ENCODE measurements around the gene ZIC5.

ZIC5 gene

GRCh38 chr13:99995589-99996380 lies 24.2 kb upstream of the ZIC5 start:
- H3K9me2 ChIP-seq (replicated peaks; ENCODE audit: insufficient read depth, low read length), result no peaks in the 10 kb centered on the region
- no peak overlapping the region for H2AFZ ChIP-seq (ENCODE audit: low read depth, low read length, severe bottlenecking)
- no peaks in the 10 kb centered on the region for H4K20me1 ChIP-seq (ENCODE audit: low read depth, low read length)
- no peaks in the 10 kb centered on the region for H3K36me3 ChIP-seq (ENCODE audit: low read length)
- no peak overlapping the region for H3K9ac ChIP-seq (ENCODE audit: low read length)
- no peaks in the 10 kb centered on the region for H3K27me3 ChIP-seq (ENCODE audit: low read length)
- H3K79me2 ChIP-seq (ENCODE audit: insufficient read depth, low read length), result no peaks in the 10 kb centered on the region
- no peak overlapping the region for H3K27ac ChIP-seq (ENCODE audit: low read depth, low read length)
- no peak for TF ChIP-seq EZH2phosphoT487 (conservative IDR thresholded peaks at IDR 0.05; ENCODE audit: low read length)
- TF ChIP-seq, protein P1, sequence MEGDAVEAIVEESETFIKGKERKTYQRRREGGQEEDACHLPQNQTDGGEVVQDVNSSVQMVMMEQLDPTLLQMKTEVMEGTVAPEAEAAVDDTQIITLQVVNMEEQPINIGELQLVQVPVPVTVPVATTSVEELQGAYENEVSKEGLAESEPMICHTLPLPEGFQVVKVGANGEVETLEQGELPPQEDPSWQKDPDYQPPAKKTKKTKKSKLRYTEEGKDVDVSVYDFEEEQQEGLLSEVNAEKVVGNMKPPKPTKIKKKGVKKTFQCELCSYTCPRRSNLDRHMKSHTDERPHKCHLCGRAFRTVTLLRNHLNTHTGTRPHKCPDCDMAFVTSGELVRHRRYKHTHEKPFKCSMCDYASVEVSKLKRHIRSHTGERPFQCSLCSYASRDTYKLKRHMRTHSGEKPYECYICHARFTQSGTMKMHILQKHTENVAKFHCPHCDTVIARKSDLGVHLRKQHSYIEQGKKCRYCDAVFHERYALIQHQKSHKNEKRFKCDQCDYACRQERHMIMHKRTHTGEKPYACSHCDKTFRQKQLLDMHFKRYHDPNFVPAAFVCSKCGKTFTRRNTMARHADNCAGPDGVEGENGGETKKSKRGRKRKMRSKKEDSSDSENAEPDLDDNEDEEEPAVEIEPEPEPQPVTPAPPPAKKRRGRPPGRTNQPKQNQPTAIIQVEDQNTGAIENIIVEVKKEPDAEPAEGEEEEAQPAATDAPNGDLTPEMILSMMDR (IDR thresholded peaks at IDR 0.05; ENCODE audit: insufficient read depth, low read length, poor library complexity, severe bottlenecking), result no peak
- no peaks in the 10 kb centered on the region for H3K9me3 ChIP-seq (ENCODE audit: insufficient read depth, low read length)
- no peak overlapping the region for H3K4me3 ChIP-seq (ENCODE audit: insufficient read depth, low read length, poor library complexity, severe bottlenecking)
- no peaks in the 10 kb centered on the region for H3F3A ChIP-seq (ENCODE audit: insufficient read depth)
- no peak overlapping the region for H3K4me2 ChIP-seq (ENCODE audit: low read depth, low read length, poor library complexity, severe bottlenecking)

DNA sequence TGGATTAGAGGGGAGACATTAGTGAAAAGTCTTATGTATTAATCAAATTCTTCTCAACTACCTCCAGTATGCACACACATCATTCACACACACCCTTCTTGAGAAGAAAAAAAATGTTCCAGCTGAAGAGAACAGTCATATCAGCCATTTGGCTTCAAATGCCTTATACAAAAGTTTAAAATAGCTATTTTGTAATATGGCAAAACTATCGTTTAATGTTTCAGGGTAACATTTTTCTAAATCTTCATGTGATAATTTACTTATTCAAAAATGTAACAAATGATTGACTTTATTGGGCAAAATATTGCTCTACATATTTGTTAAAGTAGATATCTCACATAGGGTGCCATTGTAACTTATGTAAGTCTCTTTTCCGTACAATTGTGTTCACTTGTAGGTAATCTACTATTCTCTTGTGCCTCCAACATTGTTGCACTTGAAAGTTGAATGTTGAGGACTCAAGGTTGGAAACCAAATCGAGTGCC lies 23.6 kb upstream of the ZIC5 start:
- Histone ChIP-seq H2AFZ (ENCODE audit: low read depth, low read length, severe bottlenecking) (no peak overlapping the region), H3K36me3 (ENCODE audit: low read length) (no peaks in the 10 kb centered on the region), H3K9me2 (replicated peaks; ENCODE audit: insufficient read depth, low read length) (no peaks in the 10 kb centered on the region), H3K9me3 (ENCODE audit: insufficient read depth, low read length) (no peaks in the 10 kb centered on the region), H3K27me3 (ENCODE audit: low read length) (no peaks in the 10 kb centered on the region), H3K27ac (ENCODE audit: low read depth, low read length) (no peak overlapping the region), H3K4me2 (ENCODE audit: low read depth, low read length, poor library complexity, severe bottlenecking) (no peak overlapping the region), H3F3A (ENCODE audit: insufficient read depth) (no peaks in the 10 kb centered on the region), H3K4me3 (ENCODE audit: insufficient read depth, low read length, poor library complexity, severe bottlenecking) (no peak overlapping the region), H3K9ac (ENCODE audit: low read length) (no peak overlapping the region), H3K79me2 (ENCODE audit: insufficient read depth, low read length) (no peaks in the 10 kb centered on the region), H4K20me1 (ENCODE audit: low read depth, low read length) (no peaks in the 10 kb centered on the region)
- TF ChIP-seq, protein P1 (IDR thresholded peaks at IDR 0.05; ENCODE audit: insufficient read depth, low read length, poor library complexity, severe bottlenecking), result no peak
- no peak for TF ChIP-seq EZH2phosphoT487 (conservative IDR thresholded peaks at IDR 0.05; ENCODE audit: low read length)

GRCh38 chr13:99994638-99995020 lies 23.1 kb upstream of the ZIC5 start:
- H3K79me2 ChIP-seq (ENCODE audit: insufficient read depth, low read length), result no peaks in the 10 kb centered on the region
- H3K9me2 ChIP-seq (replicated peaks; ENCODE audit: insufficient read depth, low read length), result no peaks in the 10 kb centered on the region
- H4K20me1 ChIP-seq (ENCODE audit: low read depth, low read length), result no peaks in the 10 kb centered on the region
- TF ChIP-seq, protein P1 (IDR thresholded peaks at IDR 0.05; ENCODE audit: insufficient read depth, low read length, poor library complexity, severe bottlenecking), result no peak
- no peak for TF ChIP-seq EZH2phosphoT487 (conservative IDR thresholded peaks at IDR 0.05; ENCODE audit: low read length)
- no peaks in the 10 kb centered on the region for H3K36me3 ChIP-seq (ENCODE audit: low read length)
- H3K9me3 ChIP-seq (ENCODE audit: insufficient read depth, low read length), result no peaks in the 10 kb centered on the region
- H3K27me3 ChIP-seq (ENCODE audit: low read length), result no peaks in the 10 kb centered on the region
- H3K9ac ChIP-seq (ENCODE audit: low read length), result no peak overlapping the region
- H3F3A ChIP-seq (ENCODE audit: insufficient read depth), result no peaks in the 10 kb centered on the region
- H3K4me2 ChIP-seq (ENCODE audit: low read depth, low read length, poor library complexity, severe bottlenecking), result no peak overlapping the region
- H2AFZ ChIP-seq (ENCODE audit: low read depth, low read length, severe bottlenecking), result no peak overlapping the region
- H3K4me3 ChIP-seq (ENCODE audit: insufficient read depth, low read length, poor library complexity, severe bottlenecking), result no peak overlapping the region
- H3K27ac ChIP-seq (ENCODE audit: low read depth, low read length), result no peak overlapping the region
